T-cell (primary cell): Measurements from ENCODE around the gene MGST2. TPM values are rescaled to one million over a fixed set of nuclear protein-coding genes. Genes with fewer than 3 reads are reported as not detected.

Experiments
- ATAC-seq, 4 experiments: fragments of 200-7000 bp in 3 of 4; fragments of 150-1000 bp in 1 of 4; cut with Tn5 transposase; replicated peaks in 1 of 4; 1 replicate in 3 of 4; 2 replicates in 1 of 4; pipeline ENCODE4 v1.10.0; 2021; ENCODE audit warnings: moderate library complexity in 3 of 4, mild to moderate bottlenecking in 2 of 4, moderate number of reproducible peaks in 1 of 4
- CTCF ChIA-PET, 2 donors: fragments of 300-600 bp; sonication (Branson Sonifier 250); formaldehyde crosslinking; loops; one replicate each; lab custom pipeline; 2022; ENCODE audit warnings: antibody characterized with exemption in 2 of 2; lab: Charles Lee
- POLR2A ChIA-PET, 2 donors: fragments of 300-600 bp; sonication (Branson Sonifier 250); formaldehyde crosslinking; loops; one replicate each; lab custom pipeline; 2022; ENCODE audit warnings: antibody characterized with exemption in 2 of 2; lab: Charles Lee
- DNase-seq, 35 experiments: peaks; one replicate each; pipeline versions ENCODE4 v3.0.0 to v3.0.0-alpha.2; 2013 to 2023
- H3K27ac ChIP-seq: one replicate; pipeline ENCODE4 v1.5.1; 2013; ENCODE audit warnings: low read length
- H3K27me3 ChIP-seq, 2 experiments: replicated peaks in 1 of 2; 1 replicate in 1 of 2; 2 replicates in 1 of 2; pipeline versions ENCODE4 v1.6.1 to v1.7.0; 2013; ENCODE audit warnings: low read length in 1 of 2, mixed read lengths in 1 of 2; ENCODE audit not compliant: control insufficient read depth in 2 of 2, insufficient read depth in 2 of 2; ENCODE audit errors: extremely low read depth in 1 of 2
- H3K36me3 ChIP-seq, 2 donors: 1 replicate in 1 of 2; 2 replicates in 1 of 2; pipeline versions ENCODE4 v1.6.1 to v1.7.0; 2013; ENCODE audit warnings: low read length in 1 of 2; ENCODE audit not compliant: control insufficient read depth in 2 of 2, insufficient read depth in 1 of 2; ENCODE audit errors: extremely low read depth in 1 of 2
- H3K4me1 ChIP-seq, 2 experiments: 1 replicate in 1 of 2; 2 replicates in 1 of 2; pipeline versions ENCODE4 v1.6.1 to v1.7.0; 2013; ENCODE audit warnings: low read length in 2 of 2, mixed read lengths in 1 of 2; ENCODE audit not compliant: insufficient read depth in 2 of 2, control insufficient read depth in 1 of 2; ENCODE audit errors: extremely low read depth in 1 of 2
- H3K4me3 ChIP-seq, 2 donors: 1 replicate in 1 of 2; 2 replicates in 1 of 2; pipeline versions ENCODE4 v1.5.1 to v1.7.0; 2013; ENCODE audit warnings: mild to moderate bottlenecking in 2 of 2, low read length in 1 of 2, moderate library complexity in 1 of 2; ENCODE audit not compliant: control insufficient read depth in 1 of 2; ENCODE audit errors: extremely low read depth in 1 of 2
- H3K9me3 ChIP-seq: 2 replicates; pipeline ENCODE4 v1.7.0; 2013
- H3K27ac Mint-ChIP-seq, 2 donors: one replicate each; pipeline ENCODE4 v1.8.0; 2020 to 2021; ENCODE audit warnings: mild to moderate bottlenecking in 2 of 2, mixed read lengths in 2 of 2
- H3K27me3 Mint-ChIP-seq, 2 donors: one replicate each; pipeline ENCODE4 v1.8.0; 2021 to 2022; ENCODE audit warnings: mixed read lengths in 2 of 2
- H3K36me3 Mint-ChIP-seq: one replicate; pipeline ENCODE4 v1.8.0; 2021; ENCODE audit warnings: mixed read lengths
- H3K4me1 Mint-ChIP-seq, 3 donors: one replicate each; pipeline ENCODE4 v1.8.0; 2020 to 2022; ENCODE audit warnings: mixed read lengths in 3 of 3, mild to moderate bottlenecking in 1 of 3
- H3K4me3 Mint-ChIP-seq, 3 donors: one replicate each; pipeline ENCODE4 v1.8.0; 2020 to 2022; ENCODE audit warnings: mild to moderate bottlenecking in 3 of 3, mixed read lengths in 3 of 3, moderate library complexity in 3 of 3
- H3K9me3 Mint-ChIP-seq, 3 donors: one replicate each; pipeline ENCODE4 v1.8.0; 2020 to 2022; ENCODE audit warnings: mixed read lengths in 3 of 3
- WGBS: methylation state at CpG from one replicate; pipeline ENCODE4 v1.1.5; 2013; ENCODE audit warnings: missing lambda C conversion rate; ENCODE audit not compliant: insufficient coverage; 5-methylcytosine and 5-hydroxymethylcytosine counted together
- total RNA-seq, 35 experiments: library from RNA in 6 of 35; stranded (reverse) in 6 of 35; fragments of 120-200 nt in 1 of 35; gene quantifications; one replicate each; pipeline versions ENCODE4 v1.2.1 to v1.2.4 and lab custom pipeline; 2013 to 2026

MGST2 gene
- total RNA-seq, 5 donors from 2014 or later (not counting 1 experiment from before 2014, with no cell fraction given), result 1.9 to 6.2 (median 3.1) TPM

DNA sequence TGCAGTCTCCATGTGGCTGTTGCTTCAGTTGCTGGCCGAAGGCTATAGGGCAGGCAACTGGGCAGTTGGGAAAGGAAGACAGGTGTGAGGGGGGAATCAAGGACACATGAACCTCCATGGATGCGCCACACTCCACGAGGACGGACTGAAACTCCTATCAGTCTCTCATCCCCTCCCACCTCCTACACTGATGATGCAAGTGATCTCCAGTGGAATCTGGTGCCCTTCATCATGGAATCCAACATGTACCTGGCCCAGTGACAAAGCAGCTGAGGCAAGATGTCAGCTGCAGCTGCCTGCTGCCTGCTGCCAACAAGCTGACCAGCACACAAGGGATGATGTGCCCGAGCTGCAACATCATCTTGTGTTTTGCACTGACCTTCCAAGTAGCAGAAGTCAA, 26.0 kb upstream of the MGST2 start:
- ATAC-seq (no peak), DNase-seq (no peak)
- Histone ChIP-seq H3K9me3 (no peaks in the 10 kb centered on the region), H3K36me3 (no peaks in the 10 kb centered on the region), H3K27me3 (peaks cover 0 to 6% of the 10 kb centered on the region in 2 experiments), H3K4me3 (no peak overlapping the region), H3K4me1 (no peaks in the 10 kb centered on the region), H3K27ac (no peak overlapping the region)
- POLR2A ChIA-PET, result no interaction called here
- no peaks in the 10 kb centered on the region for H3K4me1 Mint-ChIP-seq
- H3K36me3 Mint-ChIP-seq, result no peaks in the 10 kb centered on the region
- H3K4me3 Mint-ChIP-seq, result no peak overlapping the region
- CTCF ChIA-PET, result interaction anchor here in 1 of 2 donors (0.5 kb wide), 1 partner anchor 97 kb away, joined by 8 read pairs; no protein-coding TSS in a partner anchor
- WGBS, result 84% methylated on average over 4 of the region's 5 CpGs
- H3K9me3 Mint-ChIP-seq, result peaks cover 4 to 23% (median 19%) of the 10 kb centered on the region in 3 donors
- peaks cover 9 to 13% of the 10 kb centered on the region in 2 donors for H3K27me3 Mint-ChIP-seq
- no peak overlapping the region for H3K27ac Mint-ChIP-seq

GRCh38 chr4:139641218-139641617, 24.4 kb upstream of the MGST2 start:
- no peaks in the 10 kb centered on the region for H3K4me1 ChIP-seq
- CTCF ChIA-PET, result interaction anchor here in 1 of 2 donors (0.6 kb wide), 2 partner anchors 108 to 220 kb away, joined by 3 to 5 read pairs; no protein-coding TSS in a partner anchor
- no peaks in the 10 kb centered on the region for H3K4me1 Mint-ChIP-seq

GRCh38 chr4:139642364-139642763, 23.3 kb upstream of the MGST2 start:
- CTCF ChIA-PET, result interaction anchor here in 1 of 2 donors (1.4 kb wide), 1 partner anchor 15 kb away, joined by 3 read pairs; no protein-coding TSS in a partner anchor
- POLR2A ChIA-PET, result interaction anchor here in 1 of 2 donors (0.7 kb wide), 1 partner anchor 43 kb away, joined by 3 read pairs; no protein-coding TSS in a partner anchor
- no peaks in the 10 kb centered on the region for H3K27me3 Mint-ChIP-seq
- no peak overlapping the region for H3K4me3 ChIP-seq
- DNase-seq (no peak), ATAC-seq (no peak)
- no peak overlapping the region for H3K27ac ChIP-seq
- H3K36me3 ChIP-seq, result no peaks in the 10 kb centered on the region
- WGBS, result 100% methylated on average over 2 of the region's 2 CpGs
- H3K36me3 Mint-ChIP-seq, result no peaks in the 10 kb centered on the region
- peaks cover 0 to 6% of the 10 kb centered on the region in 2 experiments for H3K27me3 ChIP-seq
- no peak overlapping the region for H3K27ac Mint-ChIP-seq
- H3K4me3 Mint-ChIP-seq, result no peak overlapping the region
- H3K9me3 Mint-ChIP-seq, result peaks cover 4 to 20% (median 18%) of the 10 kb centered on the region in 3 donors
- no peaks in the 10 kb centered on the region for H3K4me1 ChIP-seq
- H3K9me3 ChIP-seq, result no peaks in the 10 kb centered on the region
- H3K4me1 Mint-ChIP-seq, result no peaks in the 10 kb centered on the region

More at GRCh38 chr4:139641218-139641617, 24.4 kb upstream of the MGST2 start:
- Histone ChIP-seq H3K9me3 (no peaks in the 10 kb centered on the region), H3K36me3 (no peaks in the 10 kb centered on the region), H3K27me3 (peaks cover 0 to 6% of the 10 kb centered on the region in 2 experiments), H3K4me3 (no peak overlapping the region), H3K27ac (no peak overlapping the region)
- WGBS, result 90% methylated on average over 1 of the region's 2 CpGs
- H3K27me3 Mint-ChIP-seq, result peaks cover 0 to 2% of the 10 kb centered on the region in 2 donors
- no peak overlapping the region for H3K27ac Mint-ChIP-seq
- ATAC-seq (no peak), DNase-seq (no peak)
- POLR2A ChIA-PET, result interaction anchor here in 1 of 2 donors (0.6 kb wide), 1 partner anchor 624 kb away, joined by 3 read pairs; no protein-coding TSS in a partner anchor
- no peak overlapping the region for H3K4me3 Mint-ChIP-seq
- no peaks in the 10 kb centered on the region for H3K36me3 Mint-ChIP-seq
- peaks cover 4 to 23% (median 19%) of the 10 kb centered on the region in 3 donors for H3K9me3 Mint-ChIP-seq

GRCh38 chr4:139643042-139643895, 22.4 kb upstream of the MGST2 start:
- H3K36me3 Mint-ChIP-seq, result no peaks in the 10 kb centered on the region
- Histone ChIP-seq H3K27ac (no peak overlapping the region), H3K4me3 (no peak overlapping the region), H3K27me3 (peaks cover 0 to 6% of the 10 kb centered on the region in 2 experiments), H3K36me3 (no peaks in the 10 kb centered on the region), H3K4me1 (no peaks in the 10 kb centered on the region), H3K9me3 (no peaks in the 10 kb centered on the region)
- no peaks in the 10 kb centered on the region for H3K27me3 Mint-ChIP-seq
- H3K4me3 Mint-ChIP-seq, result no peak overlapping the region
- H3K9me3 Mint-ChIP-seq, result peaks cover 4 to 12% (median 10%) of the 10 kb centered on the region in 3 donors
- POLR2A ChIA-PET, result no interaction called here
- no peaks in the 10 kb centered on the region for H3K4me1 Mint-ChIP-seq
- CTCF ChIA-PET, result interaction anchor here in 1 of 2 donors (1.4 kb wide), 1 partner anchor 14 kb away, joined by 3 read pairs; no protein-coding TSS in a partner anchor
- DNase-seq (no peak), ATAC-seq (no peak)
- WGBS, result 82% methylated on average over 7 of the region's 11 CpGs
- H3K27ac Mint-ChIP-seq, result no peak overlapping the region

GRCh38 chr4:139645458-139645857, 20.2 kb upstream of the MGST2 start:
- Histone ChIP-seq H3K27ac (no peak overlapping the region), H3K9me3 (no peaks in the 10 kb centered on the region), H3K4me1 (no peaks in the 10 kb centered on the region), H3K27me3 (no peaks in the 10 kb centered on the region), H3K4me3 (no peak overlapping the region), H3K36me3 (no peaks in the 10 kb centered on the region)
- no peak overlapping the region for H3K27ac Mint-ChIP-seq
- POLR2A ChIA-PET, result no interaction called here
- H3K4me1 Mint-ChIP-seq, result no peaks in the 10 kb centered on the region
- H3K4me3 Mint-ChIP-seq, result no peak overlapping the region
- no peaks in the 10 kb centered on the region for H3K36me3 Mint-ChIP-seq
- CTCF ChIA-PET, result interaction anchor here (0.6 to 0.7 kb wide), 2 partner anchors 18 to 41 kb away, joined by 3 read pairs; no protein-coding TSS in a partner anchor
- 92% methylated on average over 5 of the region's 6 CpGs for WGBS
- H3K9me3 Mint-ChIP-seq, result no peaks in the 10 kb centered on the region
- ATAC-seq (no peak), DNase-seq (no peak)
- no peaks in the 10 kb centered on the region for H3K27me3 Mint-ChIP-seq

- no peak overlapping the region for H3K27ac Mint-ChIP-seq
- H3K27me3 Mint-ChIP-seq, result no peaks in the 10 kb centered on the region
- no peak overlapping the region for H3K4me3 Mint-ChIP-seq
- Histone ChIP-seq H3K9me3 (no peaks in the 10 kb centered on the region), H3K27me3 (no peaks in the 10 kb centered on the region), H3K4me1 (peaks cover 0 to 4% of the 10 kb centered on the region in 2 experiments), H3K4me3 (no peak overlapping the region), H3K27ac (no peak overlapping the region), H3K36me3 (no peaks in the 10 kb centered on the region)
- H3K36me3 Mint-ChIP-seq, result no peaks in the 10 kb centered on the region
- DNase-seq (no peak), ATAC-seq (no peak)
- POLR2A ChIA-PET, result no interaction called here
- WGBS, result 100% methylated on average over 1 of the region's 1 CpG
- peaks cover 4 to 9% (median 7%) of the 10 kb centered on the region in 3 donors for H3K4me1 Mint-ChIP-seq
- H3K9me3 Mint-ChIP-seq, result no peaks in the 10 kb centered on the region
- CTCF ChIA-PET, result interaction anchor here in 1 of 2 donors (0.6 to 1.2 kb wide), 3 partner anchors 44 to 617 kb away, joined by 3 to 4 read pairs (median 3); no protein-coding TSS in a partner anchor
Observed at GRCh38 chr4:139647184-139647583, 18.4 kb upstream of the MGST2 start.
